K562 (cell line): Measurements from ENCODE around the gene FEZF1. TPM values are rescaled to one million over a fixed set of nuclear protein-coding genes. Genes with fewer than 3 reads are reported as not detected.
A peak's percentile ranks its signal among the peaks of the same experiment; 100 is the strongest.

Experiments
- ATAC-seq: fragments of 200-7000 bp; cut with Tn5 transposase; 3 replicates; pipeline ENCODE4 v1.9.1; 2020; ENCODE audit warnings: moderate library complexity
- BruUV-seq: library from RNA; stranded (reverse); fragments of 400-500 nt; replicated peaks from 2 replicates; lab custom pipeline; 2021; lab: Mats Ljungman, UMichigan
- CTCF ChIA-PET: fragments of 300-600 bp; formaldehyde crosslinking; extraction: SDS; loops from one replicate; lab custom pipeline; 2021; ENCODE audit warnings: low intra/inter-chr PET ratio; lab: Yijun Ruan, JAX
- POLR2A ChIA-PET: fragments of 300-600, 350-650 bp; sonication (Branson Sonifier 250); formaldehyde crosslinking; extraction: SDS; loops from one replicate; lab custom pipeline; 2021; ENCODE audit warnings: antibody characterized with exemption, inconsistent platforms; lab: Yijun Ruan, JAX
- DNase-seq, 4 experiments: peaks; one replicate each; pipeline versions ENCODE4 v3.0.0 to v3.0.0-alpha.2; 2011 to 2018; ENCODE audit warnings: low spot score in 3 of 4, mixed read lengths in 3 of 4; ENCODE audit errors: extremely low read depth in 1 of 4
- FAIRE-seq: peaks from 2 replicates; lab custom pipeline; 2011; peaks lifted over from hg19 to GRCh38; lab: Jason Lieb, UNC
- H2AFZ ChIP-seq: 2 replicates; pipeline ENCODE4 v1.6.0; 2011; ENCODE audit warnings: low read depth, low read length, control low read depth, inconsistent platforms
- H3K27ac ChIP-seq: fragments of 200-600 bp; 3 replicates; pipeline ENCODE4 v1.8.0; 2011; ENCODE audit warnings: low read depth, mild to moderate bottlenecking, control low read depth, inconsistent platforms, low read length, moderate library complexity, mixed read lengths; ENCODE audit errors: extremely low read depth
- H3K27me3 ChIP-seq, 2 experiments: fragments of 300-600 bp in 1 of 2; 2 replicates in 1 of 2; 3 replicates in 1 of 2; pipeline versions ENCODE4 v1.6.0 to v1.8.0; 2011; ENCODE audit warnings: inconsistent platforms in 2 of 2, low read length in 2 of 2, mild to moderate bottlenecking in 1 of 2, mixed read lengths in 1 of 2, moderate library complexity in 1 of 2; ENCODE audit not compliant: control insufficient read depth in 2 of 2, insufficient read depth in 2 of 2
- H3K36me3 ChIP-seq: fragments of 300-600 bp; 3 replicates; pipeline ENCODE4 v1.8.0; 2011; ENCODE audit warnings: mild to moderate bottlenecking, low read length, inconsistent platforms; ENCODE audit not compliant: control insufficient read depth, insufficient read depth
- H3K4me1 ChIP-seq, 2 experiments: fragments of 200-600 bp in 1 of 2; replicated peaks in 1 of 2; 2 replicates in 1 of 2; 3 replicates in 1 of 2; pipeline versions ENCODE4 v1.5.1 to v1.8.0; 2011; ENCODE audit warnings: inconsistent platforms in 2 of 2, low read length in 2 of 2, mild to moderate bottlenecking in 1 of 2, mixed read lengths in 1 of 2, moderate library complexity in 1 of 2; ENCODE audit not compliant: control insufficient read depth in 2 of 2, insufficient read depth in 2 of 2
- H3K4me2 ChIP-seq: 2 replicates; pipeline ENCODE4 v1.6.1; 2011; ENCODE audit warnings: low read length, control low read depth, inconsistent platforms, mixed read lengths; ENCODE audit not compliant: insufficient read depth
- H3K4me3 ChIP-seq: fragments of 200-600 bp; sonication (generic), shearing (Covaris generic); 2 replicates; pipeline ENCODE4 v1.5.1; 2016; ENCODE audit warnings: control low read depth, inconsistent platforms
- H3K79me2 ChIP-seq: fragments of 200-600 bp; 3 replicates; pipeline ENCODE4 v1.8.0; 2011; ENCODE audit warnings: low read length, inconsistent platforms; ENCODE audit not compliant: control insufficient read depth, insufficient read depth
- H3K9ac ChIP-seq, 2 experiments: 2 replicates each; pipeline versions ENCODE4 v1.6.0 to v1.6.1; 2011; ENCODE audit warnings: low read depth in 2 of 2, low read length in 2 of 2, control low read depth in 1 of 2, inconsistent platforms in 1 of 2, mild to moderate bottlenecking in 1 of 2, mixed read lengths in 1 of 2; ENCODE audit not compliant: insufficient read depth in 1 of 2
- H3K9me1 ChIP-seq: one replicate; pipeline ENCODE4 v1.6.0; 2011; ENCODE audit warnings: inconsistent platforms, mild to moderate bottlenecking, low read length, moderate library complexity; ENCODE audit not compliant: control insufficient read depth, insufficient read depth
- H3K9me3 ChIP-seq: replicated peaks from 2 replicates; pipeline ENCODE4 v1.5.1; 2011; ENCODE audit warnings: low read depth, low read length, inconsistent platforms; ENCODE audit not compliant: control insufficient read depth, insufficient read depth
- H4K20me1 ChIP-seq: replicated peaks from 2 replicates; pipeline ENCODE4 v1.6.1; 2011; ENCODE audit warnings: low read length, inconsistent platforms, mixed read lengths; ENCODE audit not compliant: control insufficient read depth, insufficient read depth
- CREBBP ChIP-seq: IDR thresholded peaks from one replicate; pipeline ENCODE4 v1.6.1; 2012; ENCODE audit warnings: low read depth, mild to moderate bottlenecking, control low read depth, inconsistent platforms, low read length
- FOXM1 ChIP-seq, 2 experiments: fragments of 450-650 bp in 1 of 2; sonication (generic) in 1 of 2; formaldehyde crosslinking in 1 of 2; IDR thresholded peaks; 2 replicates each; pipeline versions ENCODE4 v1.6.1 to v1.9.0; 2017 to 2022; ENCODE audit warnings: low read depth in 2 of 2, mild to moderate bottlenecking in 2 of 2, missing genetic modification reagents in 1 of 2, moderate library complexity in 1 of 2
- GTF2F1 ChIP-seq: IDR thresholded peaks from 2 replicates; pipeline ENCODE4 v1.6.1; 2011; ENCODE audit warnings: low read depth, low read length, improper control_type of control experiment
- HDAC2 ChIP-seq: fragments of 450-650 bp; IDR thresholded peaks from 2 replicates; pipeline ENCODE4 v1.6.1; 2016; ENCODE audit warnings: mild to moderate bottlenecking
- HDAC6 ChIP-seq: IDR thresholded peaks from 2 replicates; pipeline ENCODE4 v1.6.1; 2012; ENCODE audit warnings: low read depth, mild to moderate bottlenecking, control low read depth, inconsistent platforms, low read length, moderate library complexity
- HIVEP1 ChIP-seq: fragments of 250-450 bp; sonication (Bioruptor Pico); IDR thresholded peaks from 2 replicates; pipeline ENCODE4 v1.4.0; 2020; ENCODE audit warnings: mild to moderate bottlenecking
- NR2F6 ChIP-seq: fragments of 450-650 bp; formaldehyde crosslinking; IDR thresholded peaks from 2 replicates; pipeline ENCODE4 v1.4.0; 2020; ENCODE audit warnings: mild to moderate bottlenecking
- PCBP1 ChIP-seq: fragments of 200-400 bp; formaldehyde crosslinking; IDR thresholded peaks from 2 replicates; pipeline ENCODE4 v1.6.1; 2018; ENCODE audit warnings: mild to moderate bottlenecking, low read depth, low read length; ENCODE audit not compliant: poor library complexity, severe bottlenecking
- RFX5 ChIP-seq: IDR thresholded peaks from 2 replicates; pipeline ENCODE4 v1.6.1; 2011; ENCODE audit warnings: low read depth, mild to moderate bottlenecking, improper control_type of control experiment, low read length
- SMAD4 ChIP-seq: fragments of 250-450 bp; sonication (Bioruptor Pico); conservative IDR thresholded peaks from 2 replicates; pipeline ENCODE4 v1.8.0; 2021; ENCODE audit warnings: inconsistent platforms, mild to moderate bottlenecking, moderate library complexity
- ZNF384 ChIP-seq: IDR thresholded peaks from 2 replicates; pipeline ENCODE4 v1.6.1; 2012; ENCODE audit warnings: low read depth, low read length, improper control_type of control experiment
- WGBS: fragments of 100-300 bp; shearing (Covaris generic); methylation state at CpG from one replicate; pipeline ENCODE4 v1.1.6; 2016; ENCODE audit warnings: low coverage, mixed read lengths; ENCODE audit not compliant: insufficient coverage; ENCODE audit errors: missing lambda C conversion rate; 5-methylcytosine and 5-hydroxymethylcytosine counted together
- in situ Hi-C: fragments of 300-500 bp; cut with MboI; formaldehyde crosslinking; loops from 4 replicates; pipeline ENCODE4 v1.15.0; 2018; ENCODE audit warnings: inconsistent platforms, mixed read lengths
- intact Hi-C: fragments of 100-400 bp; cut with micrococcal nuclease; formaldehyde crosslinking; loops from 2 replicates; pipeline ENCODE4 v1.14.2; 2022
- polyA plus RNA-seq, 8 experiments: library from polyadenylated mRNA; depleted of rRNA in 4 of 8; stranded (reverse) in 5 of 8; unstranded in 3 of 8; fragments of >200 nt; fragmentation: Nextera tagmentation in 2 of 8; fragmentation: Illumina TruSeq in 1 of 8; extraction: Ambion mirVana in 2 of 8; extraction: Trizol in 1 of 8; gene quantifications; 2 replicates each; pipeline versions ENCODE4 v1.2.1 to v1.2.3, GENCODE V29; 2011 to 2014; ENCODE audit warnings: inconsistent platforms in 1 of 8, missing spikeins in 1 of 8
- total RNA-seq, 7 experiments: library from RNA; depleted of rRNA in 6 of 7; stranded (reverse); fragments of >200 nt in 6 of 7; fragmentation: Illumina TruSeq in 2 of 7; extraction: Trizol in 2 of 7; gene quantifications; 2 replicates each; pipeline versions ENCODE4 v1.2.1 to v1.2.3, GENCODE V29; 2011 to 2021; ENCODE audit warnings: low replicate concordance in 1 of 7
- TF ChIP-seq, protein P1 (sequence below): fragments of 450-650 bp; formaldehyde crosslinking; IDR thresholded peaks from 2 replicates; pipeline ENCODE4 v1.4.0; 2020; ENCODE audit warnings: mild to moderate bottlenecking
- TF ChIP-seq, protein P2 (sequence below): fragments of 450-650 bp; formaldehyde crosslinking; IDR thresholded peaks from 2 replicates; pipeline ENCODE4 v1.4.0; 2020; ENCODE audit warnings: mild to moderate bottlenecking, moderate library complexity

The FEZF1 gene
- total and polyA plus RNA-seq, 9 of the 15 experiments (the other 6 are each of a cell fraction or from before 2014, with no cell fraction given), result not detected

DNA sequence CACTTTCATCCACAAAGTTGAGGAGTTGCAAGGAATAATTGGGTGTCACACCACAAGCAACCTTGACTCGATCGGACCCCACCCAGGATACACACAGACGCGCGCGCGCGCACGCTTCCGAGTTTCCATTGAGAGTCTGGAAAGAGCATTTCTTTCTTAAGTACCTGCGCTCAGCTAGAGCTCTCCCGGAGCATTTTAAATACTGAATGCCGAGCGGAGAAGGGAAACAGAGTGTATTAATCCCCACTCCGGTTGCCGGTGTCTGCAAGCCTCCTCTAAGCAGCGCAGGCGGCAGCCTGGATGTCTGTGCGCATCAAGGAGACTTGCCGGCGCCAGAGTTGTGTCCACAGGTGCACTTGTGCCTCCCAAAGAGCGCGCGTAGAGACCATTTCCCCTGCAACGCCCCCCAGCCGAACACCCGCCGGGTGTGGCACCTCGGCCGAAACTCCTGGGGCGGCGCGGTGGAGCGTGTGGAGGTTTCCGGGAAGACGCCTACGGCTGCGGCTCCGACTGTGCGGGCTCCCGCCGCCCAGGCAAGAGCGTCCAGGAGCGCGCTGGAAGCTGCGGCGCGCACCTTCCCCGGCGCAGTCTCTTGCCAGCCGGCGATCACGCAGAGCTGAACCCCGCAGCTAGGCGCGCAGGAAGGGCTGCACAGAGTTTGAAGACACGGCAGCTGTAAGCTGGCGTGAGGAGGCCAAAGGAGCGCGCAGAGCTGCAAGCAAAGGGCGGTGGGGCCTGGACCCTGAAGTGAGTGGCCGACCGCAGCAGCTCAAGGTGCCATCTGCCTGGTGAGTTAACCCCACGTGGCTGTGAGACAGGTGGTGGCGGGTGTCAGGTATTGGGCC, 1.1 kb upstream of the FEZF1 start:
- TF ChIP-seq PCBP1 (peak; percentile 31), FOXM1 (IDR thresholded peaks at IDR 0.05; ENCODE audit: low read depth) (no peak), FOXM1 (CRISPR knock-in tag; IDR thresholded peaks at IDR 0.05; ENCODE audit: low read depth) (no peak)
- no peak overlapping the region for H3K9ac ChIP-seq
- H3K4me3 ChIP-seq, result no peak overlapping the region
- BruUV-seq, result no TSS peak
- ATAC-seq (no peak), FAIRE-seq (no peak), DNase-seq (no peak)
- H3K79me2 ChIP-seq, result no peaks in the 10 kb centered on the region
- H2AFZ ChIP-seq, result no peak overlapping the region
- no peak overlapping the region for H3K4me2 ChIP-seq
- WGBS, result 33% methylated on average over 65 of the region's 65 CpGs
- no peaks in the 10 kb centered on the region for H4K20me1 ChIP-seq
- no peaks in the 10 kb centered on the region for H3K9me3 ChIP-seq
- intact Hi-C loops (no loop called here), in situ Hi-C loops (no loop called here)
- no peaks in the 10 kb centered on the region for H3K9me1 ChIP-seq
- ChIA-PET POLR2A (interaction anchor here (0.9 kb wide), 1 partner anchor 21 kb away, joined by 3 read pairs; no protein-coding TSS in a partner anchor), CTCF (no interaction called here)
- no peaks in the 10 kb centered on the region for H3K36me3 ChIP-seq
- H3K4me1 ChIP-seq, result peaks cover 0 to 19% of the 10 kb centered on the region in 2 experiments; a peak in 1 of 5 replicates
- no peak overlapping the region for H3K27ac ChIP-seq
- H3K27me3 ChIP-seq, result peaks cover 29 to 62% of the 10 kb centered on the region in 2 experiments; a peak in 4 of 5 replicates

DNA sequence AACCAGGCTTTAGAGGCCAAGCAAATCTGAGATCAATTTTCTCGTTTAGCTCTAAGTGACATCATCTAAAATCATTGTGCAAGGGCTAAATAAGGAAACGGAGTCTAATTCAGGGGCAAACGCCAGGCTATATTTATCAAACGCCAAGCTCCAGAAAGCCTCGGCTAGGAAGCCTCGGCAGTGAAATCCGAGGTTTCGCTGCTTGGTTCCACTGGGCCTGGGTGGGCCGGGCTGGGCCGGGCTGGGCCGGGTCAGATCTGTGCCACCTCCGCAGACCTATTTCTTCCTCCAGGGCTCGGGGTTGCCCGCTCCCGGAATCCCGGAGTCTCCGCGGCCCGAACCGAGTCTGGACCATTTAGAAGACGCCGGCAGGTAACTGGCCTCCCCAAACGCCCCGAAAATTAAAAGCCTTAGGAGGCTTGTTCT, 459 bp upstream of the FEZF1 start:
- CTCF ChIA-PET, result no interaction called here
- no peak overlapping the region for H3K4me2 ChIP-seq
- no peaks in the 10 kb centered on the region for H4K20me1 ChIP-seq
- DNase-seq (no peak), ATAC-seq (no peak), FAIRE-seq (no peak)
- H3K9ac ChIP-seq, result no peak overlapping the region
- H3K4me3 ChIP-seq, result no peak overlapping the region
- intact Hi-C loops (no loop called here), in situ Hi-C loops (no loop called here)
- no peak overlapping the region for H3K27ac ChIP-seq
- no peaks in the 10 kb centered on the region for H3K9me1 ChIP-seq
- POLR2A ChIA-PET, result no interaction called here
- no TSS peak for BruUV-seq
- H2AFZ ChIP-seq, result no peak overlapping the region
- H3K36me3 ChIP-seq, result no peaks in the 10 kb centered on the region
- H3K4me1 ChIP-seq, result peaks cover 0 to 15% of the 10 kb centered on the region in 2 experiments; a peak in 1 of 5 replicates
- no peaks in the 10 kb centered on the region for H3K79me2 ChIP-seq
- TF ChIP-seq HDAC6, result no peak
- TF ChIP-seq CREBBP, result no peak
- no peak for TF ChIP-seq ZNF384
- no peak for TF ChIP-seq SMAD4 (CRISPR knock-in tag)
- no peak for TF ChIP-seq GTF2F1
- no peak for TF ChIP-seq HIVEP1 (CRISPR knock-in tag)
- TF ChIP-seq NR2F6 (CRISPR knock-in tag), result no peak
- TF ChIP-seq HDAC2, result no peak
- TF ChIP-seq, protein P1, sequence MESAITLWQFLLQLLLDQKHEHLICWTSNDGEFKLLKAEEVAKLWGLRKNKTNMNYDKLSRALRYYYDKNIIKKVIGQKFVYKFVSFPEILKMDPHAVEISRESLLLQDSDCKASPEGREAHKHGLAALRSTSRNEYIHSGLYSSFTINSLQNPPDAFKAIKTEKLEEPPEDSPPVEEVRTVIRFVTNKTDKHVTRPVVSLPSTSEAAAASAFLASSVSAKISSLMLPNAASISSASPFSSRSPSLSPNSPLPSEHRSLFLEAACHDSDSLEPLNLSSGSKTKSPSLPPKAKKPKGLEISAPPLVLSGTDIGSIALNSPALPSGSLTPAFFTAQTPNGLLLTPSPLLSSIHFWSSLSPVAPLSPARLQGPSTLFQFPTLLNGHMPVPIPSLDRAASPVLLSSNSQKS (CRISPR knock-in tag), result no peak
- no peak for TF ChIP-seq RFX5
- TF ChIP-seq, protein P2, sequence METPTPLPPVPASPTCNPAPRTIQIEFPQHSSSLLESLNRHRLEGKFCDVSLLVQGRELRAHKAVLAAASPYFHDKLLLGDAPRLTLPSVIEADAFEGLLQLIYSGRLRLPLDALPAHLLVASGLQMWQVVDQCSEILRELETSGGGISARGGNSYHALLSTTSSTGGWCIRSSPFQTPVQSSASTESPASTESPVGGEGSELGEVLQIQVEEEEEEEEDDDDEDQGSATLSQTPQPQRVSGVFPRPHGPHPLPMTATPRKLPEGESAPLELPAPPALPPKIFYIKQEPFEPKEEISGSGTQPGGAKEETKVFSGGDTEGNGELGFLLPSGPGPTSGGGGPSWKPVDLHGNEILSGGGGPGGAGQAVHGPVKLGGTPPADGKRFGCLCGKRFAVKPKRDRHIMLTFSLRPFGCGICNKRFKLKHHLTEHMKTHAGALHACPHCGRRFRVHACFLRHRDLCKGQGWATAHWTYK (CRISPR knock-in tag), result no peak
- 3% methylated on average over 23 of the region's 24 CpGs for WGBS
- no peaks in the 10 kb centered on the region for H3K9me3 ChIP-seq
- peaks cover 29 to 62% of the 10 kb centered on the region in 2 experiments; a peak in 4 of 5 replicates for H3K27me3 ChIP-seq
